ENCODE data around the gene NPC1.
"Not testable (repeated sequence)": the region's sequence is repeated elsewhere in the genome, so short reads cannot be mapped to it uniquely, and the experiment has no call there.

Gene NPC1

GRCh38 chr18:23577521-23577920 is 8.8 kb downstream of the NPC1 start:
- not testable (repeated sequence) for DNase-seq

DNA sequence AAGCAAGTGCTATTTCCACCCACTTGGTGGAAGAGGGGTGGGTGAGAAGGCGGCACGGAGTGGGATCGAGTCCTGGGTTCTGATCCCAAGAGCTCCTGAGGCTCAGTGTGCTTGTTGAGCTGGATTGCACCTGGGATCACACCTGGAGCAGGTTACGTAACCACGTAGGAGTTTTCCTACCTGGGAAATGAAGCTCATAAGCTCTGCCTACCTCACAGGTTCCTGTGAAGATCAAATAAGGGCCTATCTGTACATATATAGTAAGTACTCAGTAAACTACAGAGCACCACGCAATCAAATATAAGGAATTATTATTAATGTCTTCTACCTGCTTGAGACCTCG is 11.0 kb downstream of the NPC1 start:
- no peak for DNase-seq

- no peak for DNase-seq
Measured at GRCh38 chr18:23574611-23575308, 11.5 kb downstream of the NPC1 start.

DNA sequence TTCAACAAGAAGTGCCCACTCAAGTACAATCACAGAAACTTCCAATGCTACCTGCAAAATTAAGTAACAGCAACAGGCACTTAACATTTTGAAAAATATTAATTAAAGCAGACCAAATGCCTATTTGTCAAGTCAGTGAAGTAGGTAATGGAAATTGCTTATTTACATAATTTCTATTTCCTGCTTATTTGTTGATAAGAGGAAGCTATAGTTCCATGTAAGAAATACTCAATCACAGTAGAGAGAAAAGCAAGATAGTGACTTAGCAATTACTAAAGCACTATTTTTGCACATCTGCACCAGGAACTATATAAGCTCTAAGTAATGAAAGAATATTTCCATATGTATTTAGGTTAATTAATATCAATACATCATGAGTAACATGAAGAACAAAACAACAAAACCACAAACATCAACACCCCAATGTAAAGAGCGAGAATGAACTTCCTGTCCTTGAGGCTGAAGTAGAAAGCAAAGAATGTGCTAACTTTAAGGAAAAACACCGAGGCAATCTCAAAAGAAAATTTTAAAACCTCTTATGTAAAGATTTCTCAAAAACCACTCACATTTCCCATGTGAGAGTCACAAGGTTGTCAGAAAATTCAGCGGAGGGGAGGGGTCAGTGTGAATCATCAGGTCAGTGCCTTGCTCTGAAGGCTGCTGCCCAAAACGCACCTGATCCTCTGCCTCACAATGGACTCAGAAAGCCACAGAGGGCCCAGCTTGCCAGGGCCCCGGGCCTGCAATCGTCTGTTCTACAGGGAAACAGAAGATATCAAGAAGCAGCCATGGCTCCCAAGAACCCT is 12.5 kb downstream of the NPC1 start:
- DNase-seq, result peak in 1 of 56 donors; percentile 21

DNA sequence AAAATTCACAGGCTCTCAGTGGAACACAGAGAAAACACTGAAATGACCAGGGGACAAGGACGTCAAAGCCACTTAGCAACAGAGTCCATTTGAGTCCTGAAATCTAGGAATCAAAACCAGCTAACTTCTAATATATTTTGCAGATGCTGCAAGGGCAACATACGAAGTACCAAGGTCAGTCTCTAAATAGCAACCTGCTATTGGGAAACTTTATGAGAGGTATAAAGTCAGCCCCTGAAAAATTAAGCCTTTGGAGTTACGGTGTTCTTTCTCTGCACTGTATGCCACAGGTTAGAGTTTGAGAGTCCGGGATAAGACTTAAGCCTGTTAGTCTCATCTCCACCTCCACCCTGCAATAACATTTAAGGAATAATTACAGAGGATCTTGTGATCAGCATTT is 13.3 kb downstream of the NPC1 start:
- no peak for DNase-seq

DNA sequence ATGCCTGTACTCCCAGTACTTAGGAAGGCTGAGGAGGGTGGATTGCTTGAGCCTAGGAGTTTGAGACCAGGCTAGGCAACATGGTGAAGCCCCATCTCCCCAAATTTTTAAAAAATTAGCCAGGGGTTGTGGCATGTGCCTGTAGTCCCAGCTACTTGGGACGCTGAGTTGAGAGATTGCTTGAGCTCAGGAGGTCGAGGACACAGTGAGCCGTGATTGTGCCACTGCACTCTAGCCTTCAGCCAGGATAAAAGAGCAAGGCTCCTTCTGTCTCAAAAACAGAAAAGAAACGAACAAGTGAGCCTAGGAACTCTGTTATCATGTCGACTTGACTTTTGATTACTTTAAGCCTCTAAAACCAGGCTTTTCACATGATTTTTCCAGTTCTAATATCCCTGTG is 13.7 kb downstream of the NPC1 start:
- no peak for DNase-seq

DNA sequence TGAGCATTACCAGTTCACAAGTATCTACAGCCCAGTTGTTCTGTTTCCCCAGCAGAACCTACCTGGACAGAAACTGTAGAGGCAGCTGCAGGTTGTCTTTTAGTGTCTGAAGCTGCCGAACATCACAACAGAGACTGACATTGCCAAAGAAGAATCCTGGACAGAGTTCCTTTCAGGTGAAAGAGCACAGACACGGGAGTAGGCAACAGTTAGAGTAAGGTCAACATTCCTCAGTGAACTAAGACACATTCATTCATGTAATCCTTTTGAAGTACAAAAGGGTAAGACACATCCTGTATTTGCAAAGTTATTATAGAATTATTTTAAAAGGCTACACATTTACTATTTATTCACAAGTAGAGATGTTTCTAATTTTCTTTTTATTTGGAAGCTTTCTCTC is 14.3 kb downstream of the NPC1 start:
- no peak for DNase-seq

GRCh38 chr18:23570912-23571504 is 15.3 kb downstream of the NPC1 start:
- DNase-seq, result no peak

- DNase-seq, result no peak
Measured at GRCh38 chr18:23569299-23570063, 16.8 kb downstream of the NPC1 start.

DNA sequence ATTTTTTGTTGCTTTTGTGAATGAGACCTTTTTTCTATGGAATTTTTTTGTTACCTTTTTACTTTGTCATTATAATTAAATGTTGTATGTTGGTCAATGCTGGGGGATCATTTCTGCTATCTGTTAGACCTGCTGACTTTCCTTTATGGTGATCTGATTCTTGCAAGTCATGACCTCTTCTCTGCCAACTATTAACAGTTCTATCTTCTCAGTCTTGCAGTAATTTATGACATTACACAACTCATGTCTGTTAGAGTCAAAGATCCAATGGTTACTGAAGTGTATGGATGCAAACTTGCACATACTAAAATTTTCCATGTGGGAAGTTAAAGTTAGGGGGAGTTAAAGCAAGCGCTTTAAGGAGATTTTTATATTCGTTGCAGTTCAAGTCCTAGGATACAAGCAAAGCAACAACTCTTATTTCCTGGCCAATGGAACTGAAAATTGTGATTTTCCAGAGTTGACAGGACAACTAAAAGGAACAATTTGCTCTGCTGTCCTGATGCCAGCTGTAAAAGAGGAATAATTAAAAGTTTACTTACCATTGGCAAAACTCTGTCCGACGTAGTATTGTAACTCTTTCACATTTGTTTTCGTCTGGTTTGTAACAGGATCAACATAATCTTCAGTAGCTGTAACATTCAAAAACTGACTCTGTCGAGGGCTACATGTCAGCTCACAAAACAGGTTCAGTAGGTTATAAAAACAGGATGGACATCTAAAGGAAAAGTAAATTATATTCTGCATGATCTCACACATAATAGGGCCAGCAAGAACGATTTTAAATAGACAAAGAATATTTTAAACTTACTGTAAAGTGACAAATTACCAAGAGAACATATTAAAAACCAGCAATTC is 17.8 kb downstream of the NPC1 start:
- DNase-seq, result no peak

DNA sequence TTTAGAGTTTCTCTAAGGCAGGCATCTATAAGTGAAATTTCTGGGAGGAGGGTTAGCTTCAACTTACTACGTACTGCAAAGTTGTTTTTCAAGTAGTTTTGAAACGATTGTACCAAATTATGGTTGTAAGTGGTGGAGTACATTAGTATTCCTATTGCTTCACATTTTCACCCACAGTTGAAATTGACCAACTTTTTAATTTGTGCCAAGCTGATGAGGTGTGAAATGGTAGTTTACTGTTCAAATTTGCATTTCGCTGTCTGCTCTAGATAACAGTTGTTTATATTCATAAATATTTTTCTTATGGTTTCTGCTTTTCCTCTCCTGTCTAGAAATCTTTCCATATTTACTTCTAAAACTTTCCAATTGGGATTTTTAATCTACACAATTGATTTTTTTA is 18.6 kb downstream of the NPC1 start:
- no peak for DNase-seq

DNA sequence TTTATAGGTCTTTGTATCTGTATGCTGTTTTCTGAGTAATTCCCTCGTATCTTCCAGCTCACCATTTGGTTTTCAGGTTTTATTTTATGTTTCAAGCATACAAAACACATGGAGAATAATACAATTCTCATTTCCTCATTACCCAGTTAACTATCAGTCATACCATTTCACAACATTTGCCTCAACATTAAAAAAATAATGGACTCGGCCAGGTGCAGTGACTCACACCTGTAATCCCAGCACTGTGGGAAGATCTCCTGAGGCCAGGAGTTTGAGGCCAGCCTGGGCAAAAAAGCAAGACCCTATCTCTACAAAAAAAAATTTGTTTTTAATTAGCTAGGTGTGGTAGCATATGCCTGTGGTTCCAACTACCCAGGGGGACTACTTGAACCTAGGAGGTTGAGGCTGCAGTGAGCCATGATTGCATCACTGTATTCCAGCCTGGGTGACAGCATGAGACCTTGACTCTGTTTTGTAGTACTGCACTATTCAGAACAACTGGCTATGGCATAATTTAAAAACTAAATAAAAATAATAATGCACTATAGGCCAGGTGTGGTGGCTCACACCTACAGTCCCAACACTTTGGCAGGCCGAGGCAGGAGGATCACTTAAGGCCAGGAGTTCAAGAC is 20.3 kb downstream of the NPC1 start:
- DNase-seq, result no peak

- DNase-seq, result no peak
Measured at GRCh38 chr18:23563377-23564043, 22.8 kb downstream of the NPC1 start.

DNA sequence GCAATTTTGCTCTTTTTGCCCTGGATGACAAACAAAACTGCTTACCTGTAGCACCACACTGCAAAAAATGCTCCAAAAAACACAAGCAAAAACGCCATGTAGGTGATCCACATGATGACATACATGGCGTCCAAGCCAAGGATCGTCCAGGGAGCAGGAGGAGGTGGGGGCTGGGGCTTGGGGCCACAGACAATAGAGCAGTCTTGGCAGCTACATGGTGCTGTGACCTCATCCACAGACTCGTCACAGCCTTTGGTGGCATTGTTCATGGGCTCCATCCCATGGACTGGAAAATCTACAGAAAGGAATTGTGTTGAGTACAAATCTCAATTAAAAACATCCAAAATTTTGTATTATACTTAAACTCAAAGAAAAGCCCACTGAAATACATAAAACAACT is 26.1 kb downstream of the NPC1 start:
- peak in 47 of 56 donors; percentile 6 to 91 (median 56) for DNase-seq

GRCh38 chr18:23557511-23557910 is 28.8 kb downstream of the NPC1 start:
- not testable (repeated sequence) for DNase-seq

DNA sequence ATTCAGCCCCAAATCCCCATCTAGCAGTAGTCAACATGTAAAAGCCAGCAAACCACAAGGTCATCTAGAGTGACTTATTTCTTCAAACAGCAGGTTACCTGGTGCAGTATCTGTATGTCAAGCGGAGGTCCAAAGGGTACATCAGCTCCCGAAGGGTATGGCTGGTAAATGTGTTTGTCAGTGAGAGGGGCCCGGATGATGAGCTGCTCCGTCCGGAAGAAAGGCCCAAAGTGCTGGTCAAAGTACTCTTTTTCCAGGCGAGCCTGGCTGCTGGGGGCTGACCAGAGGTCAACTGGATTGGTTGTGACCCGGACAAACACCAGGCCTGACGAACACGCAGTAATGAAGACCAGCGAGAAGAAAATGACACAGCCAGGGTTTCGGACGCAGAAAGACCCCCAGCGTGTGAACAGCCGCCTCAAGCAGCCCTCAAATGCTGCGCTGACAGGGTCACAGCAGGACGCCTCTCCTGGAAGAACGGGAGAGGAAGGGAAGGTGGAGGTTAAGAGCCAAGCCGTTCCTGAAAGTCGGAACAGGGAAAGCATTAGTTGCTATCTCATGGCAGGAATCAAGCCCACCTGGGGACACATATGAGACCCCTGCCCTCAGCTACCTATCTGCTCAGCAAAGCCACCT is 30.0 kb downstream of the NPC1 start:
- no peak for DNase-seq

GRCh38 chr18:23553887-23554286 is 32.4 kb downstream of the NPC1 start:
- DNase-seq, result no peak

GRCh38 chr18:23552505-23552904 is 33.8 kb downstream of the NPC1 start:
- DNase-seq, result peak in 1 of 56 donors; percentile 9

DNA sequence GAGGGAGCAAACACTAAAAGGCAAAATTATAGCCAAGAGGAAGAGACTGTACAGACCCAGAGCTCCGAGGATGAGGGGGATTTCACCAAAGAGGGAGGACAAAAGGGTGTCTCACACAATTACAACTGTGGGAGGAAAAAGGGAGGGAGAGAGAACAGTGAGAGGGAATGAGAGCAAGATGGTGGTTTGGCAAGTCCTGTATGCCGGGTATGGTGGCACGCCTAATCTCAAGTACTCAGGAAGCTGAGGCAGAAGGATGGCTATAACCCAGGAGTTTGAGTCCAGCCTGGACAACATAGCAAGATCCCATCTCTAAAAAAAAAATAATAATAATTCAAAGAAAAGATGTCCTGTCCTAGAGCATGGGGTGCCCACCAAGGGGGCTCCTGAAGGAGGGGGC is 34.3 kb downstream of the NPC1 start:
- no peak for DNase-seq

All from nucleus accumbens (tissue), 56 donors.